Mucosa of descending colon (tissue), 3 donors: ENCODE measurements around the gene OR8B2. TPM values are rescaled to one million over a fixed set of nuclear protein-coding genes. Genes with fewer than 3 reads are reported as not detected.

Source experiments
- ATAC-seq: fragments of 200-7000 bp; cut with Tn5 transposase; one replicate; pipeline ENCODE4 v1.9.1; 2020; ENCODE audit warnings: mild to moderate bottlenecking, moderate library complexity
- DNase-seq, 3 donors: peaks; one replicate each; pipeline ENCODE4 v3.0.0-alpha.2; 2020
- H3K36me3 ChIP-seq: fragments of 200-600 bp; one replicate; pipeline ENCODE4 v1.8.0; 2021; ENCODE audit warnings: low read depth, mild to moderate bottlenecking
- H3K4me1 ChIP-seq: fragments of 200-600 bp; one replicate; pipeline ENCODE4 v1.8.0; 2021; ENCODE audit warnings: low read depth, mild to moderate bottlenecking
- H3K4me3 ChIP-seq: fragments of 200-600 bp; one replicate; pipeline ENCODE4 v1.8.0; 2021; ENCODE audit warnings: mild to moderate bottlenecking
- H3K9me3 ChIP-seq: fragments of 200-600 bp; one replicate; pipeline ENCODE4 v1.8.0; 2021; ENCODE audit warnings: mild to moderate bottlenecking
- intact Hi-C, 2 donors: fragments of 100-400 bp; cut with DNase I in 1 of 2; cut with micrococcal nuclease in 1 of 2; formaldehyde crosslinking; loops; one replicate each; pipeline versions ENCODE4 v1.11.0 to v1.11.1; 2022; cut with DNase I, micrococcal nuclease
- total RNA-seq, 3 donors: library from RNA; stranded (reverse); fragmentation: NEBNext Ultra II Directional in 2 of 3; extraction: Animal tissue kit (Norgen Biotek cat#: 25700) in 2 of 3; gene quantifications; one replicate each; pipeline versions ENCODE4 v1.2.1 to v1.2.4, GENCODE V29; 2021 to 2023
- TF ChIP-seq, protein P1 (sequence below): fragments of 200-600 bp; IDR thresholded peaks from one replicate; pipeline ENCODE4 v1.8.0; 2022; ENCODE audit warnings: antibody characterized with exemption, mild to moderate bottlenecking
- donor health status: DM: no; HTN: no; CAD: no; lungs with moderate emphysema.
- donor health status: DM: no; HTN: no; CAD: no.
- donor health status: DM: no; HTN: yes; CAD: no.

Gene OR8B2
- total RNA-seq, 3 donors from 2014 or later, result not detected

DNA sequence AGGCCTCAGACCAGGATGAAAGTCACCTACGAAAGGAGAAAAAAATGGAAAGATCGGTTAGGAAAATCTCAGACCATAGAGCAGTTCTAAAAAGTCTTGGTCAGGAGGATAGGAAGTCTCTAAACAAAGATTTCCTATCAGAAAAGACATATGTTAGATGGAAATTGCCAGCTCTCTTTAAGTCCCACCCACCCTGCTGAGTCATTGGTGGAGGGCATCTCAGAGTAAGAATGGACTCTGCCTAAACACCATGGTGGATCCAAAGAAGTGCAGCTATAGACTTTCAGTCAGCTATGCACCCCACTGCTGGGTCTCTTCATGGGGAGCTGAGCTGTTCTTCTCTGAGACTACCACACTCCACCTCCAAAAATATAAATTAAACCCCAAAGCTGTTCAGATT lies 3.7 kb downstream of the OR8B2 start:
- H3K4me1 ChIP-seq, result no peaks in the 10 kb centered on the region
- no peaks in the 10 kb centered on the region for H3K9me3 ChIP-seq
- ATAC-seq, result no peak
- DNase-seq, result no peak
- H3K4me3 ChIP-seq, result no peak overlapping the region
- intact Hi-C loops, result no loop called here
- H3K36me3 ChIP-seq, result no peaks in the 10 kb centered on the region
- TF ChIP-seq, protein P1, sequence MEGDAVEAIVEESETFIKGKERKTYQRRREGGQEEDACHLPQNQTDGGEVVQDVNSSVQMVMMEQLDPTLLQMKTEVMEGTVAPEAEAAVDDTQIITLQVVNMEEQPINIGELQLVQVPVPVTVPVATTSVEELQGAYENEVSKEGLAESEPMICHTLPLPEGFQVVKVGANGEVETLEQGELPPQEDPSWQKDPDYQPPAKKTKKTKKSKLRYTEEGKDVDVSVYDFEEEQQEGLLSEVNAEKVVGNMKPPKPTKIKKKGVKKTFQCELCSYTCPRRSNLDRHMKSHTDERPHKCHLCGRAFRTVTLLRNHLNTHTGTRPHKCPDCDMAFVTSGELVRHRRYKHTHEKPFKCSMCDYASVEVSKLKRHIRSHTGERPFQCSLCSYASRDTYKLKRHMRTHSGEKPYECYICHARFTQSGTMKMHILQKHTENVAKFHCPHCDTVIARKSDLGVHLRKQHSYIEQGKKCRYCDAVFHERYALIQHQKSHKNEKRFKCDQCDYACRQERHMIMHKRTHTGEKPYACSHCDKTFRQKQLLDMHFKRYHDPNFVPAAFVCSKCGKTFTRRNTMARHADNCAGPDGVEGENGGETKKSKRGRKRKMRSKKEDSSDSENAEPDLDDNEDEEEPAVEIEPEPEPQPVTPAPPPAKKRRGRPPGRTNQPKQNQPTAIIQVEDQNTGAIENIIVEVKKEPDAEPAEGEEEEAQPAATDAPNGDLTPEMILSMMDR, result no peak

- TF ChIP-seq, protein P1, result no peak
- Histone ChIP-seq H3K9me3 (no peaks in the 10 kb centered on the region), H3K4me1 (no peaks in the 10 kb centered on the region), H3K4me3 (no peak overlapping the region), H3K36me3 (no peaks in the 10 kb centered on the region)
- ATAC-seq (no peak), DNase-seq (no peak)
- intact Hi-C loops, result no loop called here
Observed at GRCh38 chr11:124376280-124376679, 8.0 kb downstream of the OR8B2 start.

DNA sequence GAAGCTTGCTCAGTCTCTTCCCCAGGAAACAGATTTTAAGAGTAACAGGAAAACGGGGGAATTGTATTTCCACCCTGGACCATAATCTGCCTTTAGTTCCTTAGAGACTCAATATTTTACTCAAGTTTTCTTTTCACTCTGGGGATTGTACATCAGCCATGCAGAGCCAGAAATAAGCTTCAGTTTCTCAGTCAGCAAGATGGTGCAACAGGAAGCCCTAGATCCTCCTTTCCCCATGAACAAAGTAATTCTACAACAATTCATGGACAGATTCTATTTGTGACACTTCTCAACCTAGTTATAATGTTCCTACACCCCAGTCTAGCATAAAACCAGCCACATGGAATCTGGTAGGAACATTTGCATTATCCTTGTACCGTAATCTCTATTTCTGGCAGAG lies 24.7 kb downstream of the OR8B2 start:
- no peak overlapping the region for H3K4me3 ChIP-seq
- no peaks in the 10 kb centered on the region for H3K36me3 ChIP-seq
- intact Hi-C loops, result no loop called here
- TF ChIP-seq, protein P1, result no peak
- H3K4me1 ChIP-seq, result no peaks in the 10 kb centered on the region
- H3K9me3 ChIP-seq, result no peaks in the 10 kb centered on the region
- no peak for DNase-seq
- ATAC-seq, result no peak

- TF ChIP-seq, protein P1, result no peak
- Histone ChIP-seq H3K9me3 (no peaks in the 10 kb centered on the region), H3K36me3 (no peaks in the 10 kb centered on the region), H3K4me3 (no peak overlapping the region), H3K4me1 (no peaks in the 10 kb centered on the region)
- ATAC-seq (no peak), DNase-seq (no peak)
- intact Hi-C loops, result no loop called here
Observed at GRCh38 chr11:124346311-124346955, 37.9 kb downstream of the OR8B2 start.

- no peak for ATAC-seq
- intact Hi-C loops, result no loop called here
- H3K4me1 ChIP-seq, result no peaks in the 10 kb centered on the region
- no peaks in the 10 kb centered on the region for H3K36me3 ChIP-seq
- no peaks in the 10 kb centered on the region for H3K9me3 ChIP-seq
- H3K4me3 ChIP-seq, result no peak overlapping the region
- TF ChIP-seq, protein P1, result no peak
- DNase-seq, result no peak
Observed at GRCh38 chr11:124344346-124344745, 40.0 kb downstream of the OR8B2 start.

DNA sequence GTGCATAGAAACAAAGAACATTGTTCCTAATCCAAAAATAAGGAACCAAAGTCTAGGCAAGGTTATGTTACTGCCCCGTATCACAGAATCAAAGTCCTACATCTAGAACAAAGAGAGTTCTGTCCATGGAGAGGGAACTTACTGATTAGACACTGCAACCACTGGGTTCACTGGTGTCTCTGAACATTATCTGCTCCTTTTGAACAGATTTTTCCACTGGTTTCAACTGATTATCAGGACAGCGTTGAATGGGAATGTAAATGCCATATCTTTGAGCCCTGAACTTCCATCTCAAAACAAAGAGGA lies 44.2 kb downstream of the OR8B2 start:
- TF ChIP-seq, protein P1, result no peak
- H3K36me3 ChIP-seq, result no peaks in the 10 kb centered on the region
- intact Hi-C loops, result no loop called here
- ATAC-seq, result no peak
- H3K4me3 ChIP-seq, result no peak overlapping the region
- H3K4me1 ChIP-seq, result no peaks in the 10 kb centered on the region
- H3K9me3 ChIP-seq, result no peaks in the 10 kb centered on the region
- no peak for DNase-seq
